SK-N-SH treated with all-trans-retinoic acid at 6 μM for 48 hours (cell line): ENCODE results near the gene SPECC1.

ENCODE experiments used
- ATAC-seq: fragments of 200-7000 bp; cut with Tn5 transposase; 3 replicates; pipeline ENCODE4 v1.9.1; 2020; ENCODE audit warnings: mild to moderate bottlenecking, moderate library complexity
- BACH2 ChIP-seq: fragments of 250-450 bp; sonication (Bioruptor Pico); IDR thresholded peaks from 2 replicates; pipeline ENCODE4 v1.9.0; 2021; ENCODE audit warnings: mild to moderate bottlenecking, borderline replicate concordance
- ESRRG ChIP-seq: fragments of 250-450 bp; sonication (Bioruptor Pico); IDR thresholded peaks from 2 replicates; pipeline ENCODE4 v1.6.1; 2021; ENCODE audit warnings: mild to moderate bottlenecking
- GLIS3 ChIP-seq: fragments of 250-450 bp; sonication (Bioruptor Pico); IDR thresholded peaks from 2 replicates; pipeline ENCODE4 v1.5.0; 2020; ENCODE audit warnings: mild to moderate bottlenecking, moderate library complexity
- OSR1 ChIP-seq: fragments of 250-450 bp; sonication (Bioruptor Pico); IDR thresholded peaks from 2 replicates; pipeline ENCODE4 v1.8.0; 2022; ENCODE audit warnings: moderate library complexity, mild to moderate bottlenecking, inconsistent platforms
- PPARA ChIP-seq: fragments of 250-450 bp; sonication (Bioruptor Pico); IDR thresholded peaks from 2 replicates; pipeline ENCODE4 v1.5.0; 2020; ENCODE audit warnings: mild to moderate bottlenecking, borderline replicate concordance
- RARB ChIP-seq: fragments of 250-450 bp; sonication (Bioruptor Pico); IDR thresholded peaks from 2 replicates; pipeline ENCODE4 v1.8.0; 2021; ENCODE audit warnings: mild to moderate bottlenecking, moderate library complexity
- SNAI2 ChIP-seq: fragments of 250-450 bp; sonication (Bioruptor Pico); IDR thresholded peaks from 2 replicates; pipeline ENCODE4 v1.5.0; 2020; ENCODE audit warnings: mild to moderate bottlenecking, moderate library complexity
- TOX ChIP-seq: fragments of 250-450 bp; sonication (Bioruptor Pico); IDR thresholded peaks from 2 replicates; pipeline ENCODE4 v1.8.0; 2021; ENCODE audit warnings: mild to moderate bottlenecking, moderate library complexity, borderline replicate concordance
- ZC3H10 ChIP-seq: fragments of 250-450 bp; sonication (Bioruptor Pico); IDR thresholded peaks from 2 replicates; pipeline ENCODE4 v1.5.1; 2021; ENCODE audit warnings: mild to moderate bottlenecking, moderate library complexity
- ZFP3 ChIP-seq: fragments of 250-450 bp; sonication (Bioruptor Pico); IDR thresholded peaks from 2 replicates; pipeline ENCODE4 v1.5.0; 2020; ENCODE audit warnings: mild to moderate bottlenecking, moderate library complexity
- ZFP30 ChIP-seq: fragments of 450-650 bp; formaldehyde crosslinking; IDR thresholded peaks from 2 replicates; pipeline ENCODE4 v1.5.0; 2022; ENCODE audit warnings: mild to moderate bottlenecking, moderate library complexity
- ZNF70 ChIP-seq: fragments of 450-650 bp; formaldehyde crosslinking; IDR thresholded peaks from 2 replicates; pipeline ENCODE4 v1.5.0; 2020; ENCODE audit warnings: mild to moderate bottlenecking, moderate library complexity
- ZNF8 ChIP-seq: fragments of 450-650 bp; formaldehyde crosslinking; IDR thresholded peaks from 2 replicates; pipeline ENCODE4 v1.5.0; 2020; ENCODE audit warnings: mild to moderate bottlenecking, moderate library complexity
- TF ChIP-seq, protein P1 (sequence below): fragments of 250-450 bp; sonication (Bioruptor Pico); IDR thresholded peaks from 2 replicates; pipeline ENCODE4 v1.8.0; 2021; ENCODE audit warnings: low read depth, mild to moderate bottlenecking, moderate library complexity, borderline replicate concordance
- TF ChIP-seq, protein P2 (sequence below): fragments of 250-450 bp; sonication (Bioruptor Pico); IDR thresholded peaks from 2 replicates; pipeline ENCODE4 v1.5.1; 2020; ENCODE audit warnings: low read depth, mild to moderate bottlenecking, moderate library complexity
- TF ChIP-seq, protein P3 (sequence below): fragments of 250-450 bp; sonication (Bioruptor Pico); IDR thresholded peaks from 2 replicates; pipeline ENCODE4 v1.8.0; 2020; ENCODE audit warnings: mild to moderate bottlenecking, moderate library complexity, borderline replicate concordance
- TF ChIP-seq, protein P4 (sequence below): fragments of 250-450 bp; sonication (Bioruptor Pico); IDR thresholded peaks from 2 replicates; pipeline ENCODE4 v1.5.0; 2020; ENCODE audit warnings: mild to moderate bottlenecking, moderate library complexity
- TF ChIP-seq, protein P5 (sequence below): fragments of 250-450 bp; sonication (Bioruptor Pico); IDR thresholded peaks from 2 replicates; pipeline ENCODE4 v1.5.1; 2021; ENCODE audit warnings: mild to moderate bottlenecking, moderate library complexity

SPECC1 gene

DNA sequence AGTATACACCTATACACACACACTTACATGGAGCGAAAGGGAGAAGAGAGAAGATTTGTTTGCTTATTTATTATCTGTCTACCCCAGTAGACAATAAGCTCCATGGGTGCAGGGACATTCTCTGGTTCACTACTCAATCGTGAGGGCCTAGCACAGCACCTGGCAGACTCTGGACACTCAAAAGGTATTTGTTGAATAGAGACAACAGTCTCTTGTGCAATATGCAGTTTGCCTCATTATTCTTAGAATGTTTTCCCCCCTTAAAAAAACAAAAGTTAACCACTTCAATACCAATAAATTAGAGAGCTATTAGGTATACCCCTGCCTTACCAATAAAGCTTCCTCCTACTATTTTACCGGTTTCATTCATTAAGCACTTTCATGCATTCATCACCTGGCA is 33.6 kb upstream of the SPECC1 start:
- TF ChIP-seq ZFP3 (CRISPR knock-in tag) (no peak), OSR1 (CRISPR knock-in tag) (no peak), BACH2 (CRISPR knock-in tag) (no peak), ESRRG (CRISPR knock-in tag) (no peak), RARB (CRISPR knock-in tag) (no peak), ZFP30 (CRISPR knock-in tag) (no peak), ZC3H10 (CRISPR knock-in tag) (no peak)
- TF ChIP-seq, all 23 proteins: peak for 0
- ATAC-seq: no peak

DNA sequence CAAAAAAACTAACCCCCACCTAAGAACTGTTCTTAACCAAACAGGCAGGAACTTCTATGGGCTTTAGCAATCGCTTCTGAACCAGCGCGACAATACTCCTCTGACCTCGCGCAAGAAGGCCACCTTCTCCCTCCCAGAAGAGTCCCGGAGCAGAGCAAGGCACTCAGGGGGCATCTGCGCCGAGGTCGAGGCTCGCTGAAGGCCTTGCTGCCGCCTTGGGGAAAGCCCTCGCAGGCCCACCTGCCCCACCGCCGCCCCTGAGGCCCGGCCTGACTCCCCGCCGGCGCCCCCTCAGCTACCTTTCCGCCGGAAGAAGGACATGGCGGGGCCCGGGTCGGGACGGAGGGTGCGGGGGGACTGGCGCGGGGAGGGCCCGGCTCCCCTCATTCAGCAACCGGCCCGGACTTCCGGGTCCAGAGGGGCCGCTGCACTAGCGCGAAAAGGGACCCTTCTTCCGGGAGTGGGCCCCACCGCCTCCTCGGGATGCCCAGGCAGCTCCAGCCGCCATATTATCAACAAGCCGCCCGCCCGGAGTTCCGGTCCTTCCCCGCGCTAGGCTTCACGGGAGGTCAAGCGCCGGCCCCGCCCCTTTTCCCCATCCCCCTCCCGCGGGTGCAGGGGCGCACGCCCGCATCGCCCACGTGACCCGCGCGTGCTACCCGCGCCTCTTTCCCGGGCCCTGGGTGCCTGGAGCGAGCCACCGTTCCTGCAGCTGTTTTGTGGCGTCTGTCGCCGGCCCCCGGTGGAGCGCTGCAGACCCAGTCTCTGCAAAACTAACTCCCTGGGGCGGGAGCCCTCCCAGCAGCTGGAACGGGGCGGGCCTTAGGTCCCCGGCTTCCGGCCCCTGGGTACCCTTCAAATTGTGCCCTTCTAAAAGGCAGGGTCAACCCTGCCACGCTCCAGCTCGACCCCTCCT is 31.6 kb upstream of the SPECC1 start, which contains the start of gene AKAP10:
AKAP10 (minus strand) TSS at position 536 of the 916 bp plus-strand sequence; CDS start at position 387, 149 bp downstream.
- TF ChIP-seq BACH2 (CRISPR knock-in tag): no peak
- TF ChIP-seq, protein P1, sequence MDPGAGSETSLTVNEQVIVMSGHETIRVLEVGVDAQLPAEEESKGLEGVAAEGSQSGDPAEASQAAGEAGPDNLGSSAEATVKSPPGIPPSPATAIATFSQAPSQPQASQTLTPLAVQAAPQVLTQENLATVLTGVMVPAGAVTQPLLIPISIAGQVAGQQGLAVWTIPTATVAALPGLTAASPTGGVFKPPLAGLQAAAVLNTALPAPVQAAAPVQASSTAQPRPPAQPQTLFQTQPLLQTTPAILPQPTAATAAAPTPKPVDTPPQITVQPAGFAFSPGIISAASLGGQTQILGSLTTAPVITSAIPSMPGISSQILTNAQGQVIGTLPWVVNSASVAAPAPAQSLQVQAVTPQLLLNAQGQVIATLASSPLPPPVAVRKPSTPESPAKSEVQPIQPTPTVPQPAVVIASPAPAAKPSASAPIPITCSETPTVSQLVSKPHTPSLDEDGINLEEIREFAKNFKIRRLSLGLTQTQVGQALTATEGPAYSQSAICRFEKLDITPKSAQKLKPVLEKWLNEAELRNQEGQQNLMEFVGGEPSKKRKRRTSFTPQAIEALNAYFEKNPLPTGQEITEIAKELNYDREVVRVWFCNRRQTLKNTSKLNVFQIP (CRISPR knock-in tag): no peak
- TF ChIP-seq ESRRG (CRISPR knock-in tag): no peak
- TF ChIP-seq RARB (CRISPR knock-in tag): no peak
- TF ChIP-seq ZNF70: no peak
- no peak for TF ChIP-seq ZNF8 (CRISPR knock-in tag)
- no peak for TF ChIP-seq OSR1 (CRISPR knock-in tag)
- TF ChIP-seq, protein P2, sequence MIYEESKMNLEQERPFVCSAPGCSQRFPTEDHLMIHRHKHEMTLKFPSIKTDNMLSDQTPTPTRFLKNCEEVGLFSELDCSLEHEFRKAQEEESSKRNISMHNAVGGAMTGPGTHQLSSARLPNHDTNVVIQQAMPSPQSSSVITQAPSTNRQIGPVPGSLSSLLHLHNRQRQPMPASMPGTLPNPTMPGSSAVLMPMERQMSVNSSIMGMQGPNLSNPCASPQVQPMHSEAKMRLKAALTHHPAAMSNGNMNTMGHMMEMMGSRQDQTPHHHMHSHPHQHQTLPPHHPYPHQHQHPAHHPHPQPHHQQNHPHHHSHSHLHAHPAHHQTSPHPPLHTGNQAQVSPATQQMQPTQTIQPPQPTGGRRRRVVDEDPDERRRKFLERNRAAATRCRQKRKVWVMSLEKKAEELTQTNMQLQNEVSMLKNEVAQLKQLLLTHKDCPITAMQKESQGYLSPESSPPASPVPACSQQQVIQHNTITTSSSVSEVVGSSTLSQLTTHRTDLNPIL (CRISPR knock-in tag): no peak
- TF ChIP-seq, protein P3, sequence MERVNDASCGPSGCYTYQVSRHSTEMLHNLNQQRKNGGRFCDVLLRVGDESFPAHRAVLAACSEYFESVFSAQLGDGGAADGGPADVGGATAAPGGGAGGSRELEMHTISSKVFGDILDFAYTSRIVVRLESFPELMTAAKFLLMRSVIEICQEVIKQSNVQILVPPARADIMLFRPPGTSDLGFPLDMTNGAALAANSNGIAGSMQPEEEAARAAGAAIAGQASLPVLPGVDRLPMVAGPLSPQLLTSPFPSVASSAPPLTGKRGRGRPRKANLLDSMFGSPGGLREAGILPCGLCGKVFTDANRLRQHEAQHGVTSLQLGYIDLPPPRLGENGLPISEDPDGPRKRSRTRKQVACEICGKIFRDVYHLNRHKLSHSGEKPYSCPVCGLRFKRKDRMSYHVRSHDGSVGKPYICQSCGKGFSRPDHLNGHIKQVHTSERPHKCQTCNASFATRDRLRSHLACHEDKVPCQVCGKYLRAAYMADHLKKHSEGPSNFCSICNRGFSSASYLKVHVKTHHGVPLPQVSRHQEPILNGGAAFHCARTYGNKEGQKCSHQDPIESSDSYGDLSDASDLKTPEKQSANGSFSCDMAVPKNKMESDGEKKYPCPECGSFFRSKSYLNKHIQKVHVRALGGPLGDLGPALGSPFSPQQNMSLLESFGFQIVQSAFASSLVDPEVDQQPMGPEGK (CRISPR knock-in tag): no peak
- TF ChIP-seq ZC3H10 (CRISPR knock-in tag): no peak
- TF ChIP-seq, protein P4, sequence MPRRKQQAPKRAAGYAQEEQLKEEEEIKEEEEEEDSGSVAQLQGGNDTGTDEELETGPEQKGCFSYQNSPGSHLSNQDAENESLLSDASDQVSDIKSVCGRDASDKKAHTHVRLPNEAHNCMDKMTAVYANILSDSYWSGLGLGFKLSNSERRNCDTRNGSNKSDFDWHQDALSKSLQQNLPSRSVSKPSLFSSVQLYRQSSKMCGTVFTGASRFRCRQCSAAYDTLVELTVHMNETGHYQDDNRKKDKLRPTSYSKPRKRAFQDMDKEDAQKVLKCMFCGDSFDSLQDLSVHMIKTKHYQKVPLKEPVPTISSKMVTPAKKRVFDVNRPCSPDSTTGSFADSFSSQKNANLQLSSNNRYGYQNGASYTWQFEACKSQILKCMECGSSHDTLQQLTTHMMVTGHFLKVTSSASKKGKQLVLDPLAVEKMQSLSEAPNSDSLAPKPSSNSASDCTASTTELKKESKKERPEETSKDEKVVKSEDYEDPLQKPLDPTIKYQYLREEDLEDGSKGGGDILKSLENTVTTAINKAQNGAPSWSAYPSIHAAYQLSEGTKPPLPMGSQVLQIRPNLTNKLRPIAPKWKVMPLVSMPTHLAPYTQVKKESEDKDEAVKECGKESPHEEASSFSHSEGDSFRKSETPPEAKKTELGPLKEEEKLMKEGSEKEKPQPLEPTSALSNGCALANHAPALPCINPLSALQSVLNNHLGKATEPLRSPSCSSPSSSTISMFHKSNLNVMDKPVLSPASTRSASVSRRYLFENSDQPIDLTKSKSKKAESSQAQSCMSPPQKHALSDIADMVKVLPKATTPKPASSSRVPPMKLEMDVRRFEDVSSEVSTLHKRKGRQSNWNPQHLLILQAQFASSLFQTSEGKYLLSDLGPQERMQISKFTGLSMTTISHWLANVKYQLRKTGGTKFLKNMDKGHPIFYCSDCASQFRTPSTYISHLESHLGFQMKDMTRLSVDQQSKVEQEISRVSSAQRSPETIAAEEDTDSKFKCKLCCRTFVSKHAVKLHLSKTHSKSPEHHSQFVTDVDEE: no peak
- no peak for TF ChIP-seq GLIS3
- TF ChIP-seq TOX (CRISPR knock-in tag): no peak
- TF ChIP-seq ZFP3 (CRISPR knock-in tag): no peak
- TF ChIP-seq, protein P5, sequence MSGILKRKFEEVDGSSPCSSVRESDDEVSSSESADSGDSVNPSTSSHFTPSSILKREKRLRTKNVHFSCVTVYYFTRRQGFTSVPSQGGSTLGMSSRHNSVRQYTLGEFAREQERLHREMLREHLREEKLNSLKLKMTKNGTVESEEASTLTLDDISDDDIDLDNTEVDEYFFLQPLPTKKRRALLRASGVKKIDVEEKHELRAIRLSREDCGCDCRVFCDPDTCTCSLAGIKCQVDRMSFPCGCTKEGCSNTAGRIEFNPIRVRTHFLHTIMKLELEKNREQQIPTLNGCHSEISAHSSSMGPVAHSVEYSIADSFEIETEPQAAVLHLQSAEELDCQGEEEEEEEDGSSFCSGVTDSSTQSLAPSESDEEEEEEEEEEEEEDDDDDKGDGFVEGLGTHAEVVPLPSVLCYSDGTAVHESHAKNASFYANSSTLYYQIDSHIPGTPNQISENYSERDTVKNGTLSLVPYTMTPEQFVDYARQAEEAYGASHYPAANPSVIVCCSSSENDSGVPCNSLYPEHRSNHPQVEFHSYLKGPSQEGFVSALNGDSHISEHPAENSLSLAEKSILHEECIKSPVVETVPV (CRISPR knock-in tag): no peak
- no peak for TF ChIP-seq SNAI2 (CRISPR knock-in tag)
- no peak for TF ChIP-seq PPARA
- no peak for TF ChIP-seq ZFP30 (CRISPR knock-in tag)
- peak; percentile 96 for ATAC-seq

DNA sequence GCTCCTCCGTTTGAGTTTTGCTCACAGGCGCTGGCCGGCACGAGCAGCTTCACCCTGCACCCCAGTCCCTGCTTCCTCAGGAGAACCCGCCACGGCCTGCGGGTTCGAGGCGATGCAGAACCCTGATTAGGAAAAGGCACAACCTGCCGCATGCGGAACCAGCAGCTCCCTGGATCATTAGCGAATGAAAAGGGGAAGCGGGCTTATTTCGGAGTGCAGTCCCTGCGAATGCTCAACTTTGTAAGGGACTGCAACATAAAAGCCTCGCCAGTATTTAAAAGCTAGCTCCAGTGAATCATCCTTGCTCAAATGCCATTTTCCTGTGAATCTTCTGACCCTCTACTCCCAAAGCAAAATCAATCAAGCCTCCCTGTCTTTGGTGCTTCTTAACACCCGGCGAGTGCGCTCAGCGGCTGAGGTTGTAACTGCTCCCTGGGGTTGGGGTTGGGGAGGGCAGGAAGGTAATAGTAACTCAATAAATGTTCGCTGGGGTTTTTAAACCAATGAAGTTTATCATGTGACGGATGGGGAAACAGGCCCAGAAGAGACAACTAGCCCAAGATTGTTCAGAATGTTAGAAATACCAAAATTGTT is 30.9 kb upstream of the SPECC1 start:
- no peak for ATAC-seq
- TF ChIP-seq, protein P3 (CRISPR knock-in tag): no peak
- no peak for TF ChIP-seq SNAI2 (CRISPR knock-in tag)
- TF ChIP-seq TOX (CRISPR knock-in tag): no peak
